GM11168 (cell line): ENCODE data around the gene ASCL2.

Experiments used
- in situ Hi-C: fragments of 300-500 bp; cut with MboI; formaldehyde crosslinking; loops from one replicate; pipeline ENCODE4 v1.12.0; 2022; ENCODE audit warnings: low sequenced_read_pairs; ENCODE audit not compliant: unreplicated experiment

ASCL2 gene

DNA sequence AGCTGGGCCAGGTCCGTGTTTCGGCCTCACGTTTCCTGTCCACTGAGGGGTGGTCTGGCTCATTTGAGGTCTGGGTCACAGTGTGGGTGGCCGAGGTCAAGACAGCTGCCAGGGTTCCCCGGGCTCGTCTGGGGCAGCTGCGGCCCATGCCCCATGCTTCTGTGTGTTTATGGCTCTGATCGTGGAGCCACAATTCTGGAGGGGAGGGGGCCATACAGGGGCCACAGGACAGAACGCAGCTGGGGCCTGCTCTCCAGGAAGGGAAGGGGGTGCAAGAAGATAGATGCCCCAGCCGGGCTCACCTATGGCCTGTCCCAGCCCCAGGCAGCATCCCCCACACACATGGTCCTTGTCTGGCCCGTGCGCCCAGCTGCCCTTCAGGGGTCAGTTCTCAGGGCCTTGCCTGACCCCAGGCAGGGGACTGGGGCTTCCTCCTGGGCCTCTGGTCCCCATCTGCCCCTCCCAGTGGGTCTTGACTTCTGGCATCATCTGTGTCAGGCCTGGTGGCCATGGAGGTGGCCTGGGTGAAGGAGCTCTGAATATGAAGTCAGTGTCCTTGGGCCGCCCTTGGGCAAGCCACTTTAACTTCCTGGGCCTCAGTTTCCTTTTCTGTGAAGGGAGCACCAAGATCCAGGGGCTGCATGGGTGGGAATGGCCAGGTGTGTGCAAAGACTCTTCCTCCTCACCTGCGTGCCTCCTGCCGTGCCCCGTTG lies 39.8 kb upstream of the ASCL2 start:
- in situ Hi-C loops: loop anchor here (10.0 kb wide), 1 partner anchor 205 kb away; no protein-coding TSS in a partner anchor

DNA sequence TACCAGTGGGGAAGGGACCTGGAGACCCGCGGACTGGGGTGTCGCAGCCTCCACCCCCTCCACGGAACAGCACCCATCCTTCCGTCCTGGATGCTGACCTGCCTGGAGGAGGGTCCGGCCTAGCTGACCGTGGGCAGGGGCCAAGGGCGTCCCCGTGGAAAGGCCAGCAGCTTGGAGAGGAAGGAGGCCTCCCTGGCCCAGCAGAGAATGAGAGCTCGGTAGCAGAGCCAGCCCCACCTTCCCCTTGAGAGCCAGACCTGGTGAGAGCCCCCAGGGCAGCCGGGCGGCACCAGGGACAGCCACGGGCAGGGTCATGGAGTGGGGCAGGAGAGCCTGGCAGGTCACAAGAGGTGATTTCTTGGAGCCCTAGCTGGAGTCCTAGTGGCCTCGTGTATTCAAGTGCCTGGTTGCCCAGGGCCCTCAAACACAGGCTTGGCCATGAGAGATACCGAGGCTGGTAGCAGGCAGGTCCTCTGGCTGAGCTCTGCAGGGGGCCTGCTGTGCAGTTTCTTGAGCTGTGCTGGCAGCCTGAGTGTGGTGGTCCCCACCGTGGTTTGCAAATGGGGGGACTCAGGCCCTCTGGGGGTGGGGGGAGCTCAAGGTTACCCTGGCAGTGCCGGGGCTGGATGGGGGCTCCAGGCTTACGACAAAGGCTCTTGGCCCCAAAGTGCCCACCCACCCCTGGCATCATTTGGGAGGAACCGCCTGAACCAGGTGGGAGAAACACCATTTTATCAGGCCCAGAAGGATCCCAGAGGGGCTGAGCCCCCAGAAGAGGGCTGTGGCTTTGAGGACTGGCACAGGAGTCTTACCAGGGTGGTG lies 39.1 kb upstream of the ASCL2 start:
- in situ Hi-C loops: loop anchor here (10.0 kb wide), 1 partner anchor 205 kb away; no protein-coding TSS in a partner anchor

DNA sequence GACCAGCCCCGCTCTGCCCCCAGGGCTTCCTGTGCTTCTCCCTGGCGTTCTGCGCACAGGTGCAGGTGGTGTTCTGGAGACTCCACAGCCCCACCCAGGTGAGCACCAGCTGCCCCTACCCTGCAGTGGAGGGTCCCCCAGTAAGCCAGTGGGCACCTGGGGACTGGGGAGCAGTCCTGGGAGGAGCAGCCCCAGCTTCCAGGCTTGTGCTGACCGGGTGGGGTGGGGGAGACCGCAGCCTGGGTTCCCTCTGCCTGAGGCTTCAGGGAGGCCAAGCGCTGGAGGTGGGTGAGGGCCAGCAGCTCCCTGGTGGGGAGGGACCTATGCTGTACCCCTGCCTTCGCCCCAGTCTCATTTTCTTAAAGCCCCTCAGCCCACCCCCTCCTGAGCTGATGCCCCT lies 38.3 kb upstream of the ASCL2 start:
- in situ Hi-C loops: no loop called here

DNA sequence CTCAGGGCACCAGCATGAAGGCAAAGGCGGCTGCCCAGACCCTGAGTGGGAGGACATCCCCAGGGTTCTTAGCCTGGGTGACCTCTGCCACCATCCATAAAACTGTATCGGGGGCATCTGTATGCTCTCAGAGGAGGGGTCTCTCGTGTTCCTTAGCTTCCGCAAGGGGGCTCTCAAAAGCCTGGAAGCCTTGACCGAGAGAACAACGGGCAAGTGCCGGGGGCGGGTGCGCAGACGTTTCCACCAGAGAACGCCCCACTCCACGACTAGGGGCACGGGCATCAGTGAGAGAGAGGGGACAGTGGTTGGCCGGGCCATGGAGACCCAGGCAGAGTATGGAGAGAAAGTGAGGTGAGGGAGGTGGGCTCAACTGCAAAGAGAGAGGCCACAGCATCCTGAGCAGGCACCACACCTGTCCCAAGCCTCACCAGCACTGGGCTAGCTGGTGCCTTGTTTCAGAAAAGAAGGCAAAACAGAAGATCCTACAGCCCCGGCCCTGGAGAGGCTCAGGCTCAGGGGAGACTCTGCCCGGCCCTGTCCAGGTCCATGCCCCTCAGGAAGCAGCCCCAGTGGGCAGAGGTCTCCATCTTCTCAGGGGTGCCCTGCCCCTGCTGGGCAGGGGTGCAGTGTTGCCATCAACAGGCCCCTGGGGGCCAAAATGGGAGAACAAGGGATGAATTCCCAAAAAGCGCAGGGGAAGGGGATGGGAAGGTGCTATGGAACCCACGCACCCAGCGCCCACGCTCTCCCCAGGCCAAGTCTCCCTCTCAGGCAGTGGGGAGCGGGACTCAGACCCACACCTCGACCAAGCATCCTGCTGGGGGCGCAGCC lies 37.3 kb upstream of the ASCL2 start:
- in situ Hi-C loops: no loop called here

DNA sequence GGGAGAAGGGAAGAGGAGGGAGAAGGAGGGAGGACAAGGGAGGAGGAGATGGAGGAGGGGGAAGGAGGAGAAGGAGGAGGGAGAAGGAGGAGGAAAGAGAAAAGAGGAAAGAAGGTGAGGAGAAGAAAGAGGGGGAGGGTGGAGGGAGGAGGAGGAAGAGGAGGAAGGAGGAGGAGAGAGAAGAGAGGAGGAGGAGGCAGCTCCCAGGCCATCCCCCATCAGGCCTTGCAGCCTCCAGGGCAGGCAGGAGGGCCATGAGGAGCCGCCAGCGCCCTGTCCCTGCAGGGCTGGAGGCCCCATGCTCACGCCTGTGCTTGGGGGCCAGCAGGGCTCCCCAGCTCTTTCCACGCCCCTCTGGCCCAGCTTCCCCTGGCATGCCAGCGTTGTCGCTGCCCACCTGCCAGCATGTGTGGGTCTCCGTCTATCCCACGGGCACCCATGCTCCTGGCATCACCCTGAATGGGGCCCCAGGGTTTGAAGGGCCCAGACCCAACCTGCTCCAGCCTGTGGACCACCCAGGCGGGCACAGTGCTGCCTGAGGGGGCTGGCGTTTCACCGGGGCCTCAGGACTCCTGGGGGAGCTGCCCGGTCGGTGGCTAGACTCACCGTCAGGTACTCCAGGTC lies 36.6 kb upstream of the ASCL2 start:
- in situ Hi-C loops: no loop called here

DNA sequence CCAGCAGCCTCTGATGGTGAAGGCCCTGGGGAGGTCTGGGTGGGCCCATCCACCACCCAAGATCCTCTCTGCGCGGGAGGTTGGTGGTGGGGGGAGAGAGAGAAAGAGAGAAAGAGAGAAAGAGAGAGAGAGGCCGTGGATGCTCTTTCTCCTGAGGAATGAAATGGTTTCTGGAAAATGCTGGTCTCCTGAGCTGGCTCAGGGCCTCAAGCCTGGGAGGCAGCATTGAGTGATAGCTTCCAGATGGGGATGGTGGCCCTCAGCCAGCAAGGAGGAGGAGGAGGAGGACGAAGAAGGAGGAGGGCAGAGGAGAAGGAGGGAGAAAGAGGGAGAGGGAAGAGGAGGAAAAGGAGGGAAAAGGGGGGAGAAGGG lies 36.0 kb upstream of the ASCL2 start:
- in situ Hi-C loops: no loop called here

DNA sequence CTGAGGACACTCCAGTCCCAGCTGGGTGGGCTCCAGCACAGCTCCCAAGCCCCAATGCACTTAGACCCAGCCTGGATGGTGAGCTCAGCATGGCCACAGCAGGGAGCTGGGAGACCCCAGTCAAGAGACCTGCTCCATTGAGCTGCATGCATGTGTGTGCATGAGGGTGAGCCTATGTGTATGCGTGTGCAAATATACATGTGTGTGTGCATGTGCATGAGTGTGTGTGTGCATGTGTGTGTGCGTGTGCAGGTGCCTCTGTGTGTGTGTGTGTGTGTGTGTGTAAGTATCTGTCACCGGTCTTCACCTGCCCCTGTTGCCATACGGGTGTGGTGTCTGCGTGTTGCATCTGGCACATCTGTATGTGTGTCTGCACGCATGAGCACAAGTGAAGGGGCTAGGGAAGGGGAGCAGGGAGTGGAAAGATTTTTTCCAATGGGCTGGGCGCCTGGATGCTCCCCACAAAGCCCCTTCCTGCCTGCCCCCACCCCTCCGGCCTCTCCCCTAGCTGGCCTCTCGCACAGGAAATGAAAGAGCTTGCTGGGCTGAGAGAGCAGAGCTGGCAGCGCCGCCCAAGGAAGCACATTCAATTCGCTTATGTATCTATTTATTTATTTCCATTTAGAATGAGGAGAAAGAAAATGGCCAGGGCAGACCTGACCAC lies 35.5 kb upstream of the ASCL2 start:
- in situ Hi-C loops: no loop called here

DNA sequence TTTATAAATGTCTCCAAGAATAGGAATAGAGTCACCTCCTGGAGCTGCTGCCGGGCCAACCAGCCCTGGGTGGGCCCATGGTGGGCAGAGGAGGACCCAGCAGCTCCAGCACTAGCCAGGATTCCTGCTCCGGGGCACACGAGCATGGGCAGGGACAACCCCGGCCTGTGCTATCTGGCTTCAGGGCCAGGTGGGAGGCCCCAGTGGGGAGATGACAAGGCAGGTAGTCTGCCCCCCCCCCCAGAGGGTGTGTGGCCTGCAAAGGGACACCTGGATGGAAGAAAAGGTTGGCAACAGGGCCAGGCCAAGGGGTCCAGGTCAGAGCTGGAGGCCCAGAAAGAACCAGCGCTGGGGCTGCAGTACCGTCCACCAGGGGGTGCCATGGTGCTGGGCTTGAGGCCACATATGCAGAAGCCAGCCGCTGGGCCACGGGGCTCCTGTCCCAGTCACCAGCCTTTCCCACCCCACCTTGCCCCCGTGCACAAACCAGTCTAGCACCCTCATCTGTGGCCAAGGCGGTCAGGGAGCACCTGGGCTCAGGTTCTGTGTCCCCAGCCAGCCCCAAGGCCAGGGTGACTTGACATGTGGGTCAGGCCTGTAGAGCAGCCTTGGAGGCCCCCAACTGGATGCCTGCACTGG lies 34.9 kb upstream of the ASCL2 start:
- in situ Hi-C loops: no loop called here

DNA sequence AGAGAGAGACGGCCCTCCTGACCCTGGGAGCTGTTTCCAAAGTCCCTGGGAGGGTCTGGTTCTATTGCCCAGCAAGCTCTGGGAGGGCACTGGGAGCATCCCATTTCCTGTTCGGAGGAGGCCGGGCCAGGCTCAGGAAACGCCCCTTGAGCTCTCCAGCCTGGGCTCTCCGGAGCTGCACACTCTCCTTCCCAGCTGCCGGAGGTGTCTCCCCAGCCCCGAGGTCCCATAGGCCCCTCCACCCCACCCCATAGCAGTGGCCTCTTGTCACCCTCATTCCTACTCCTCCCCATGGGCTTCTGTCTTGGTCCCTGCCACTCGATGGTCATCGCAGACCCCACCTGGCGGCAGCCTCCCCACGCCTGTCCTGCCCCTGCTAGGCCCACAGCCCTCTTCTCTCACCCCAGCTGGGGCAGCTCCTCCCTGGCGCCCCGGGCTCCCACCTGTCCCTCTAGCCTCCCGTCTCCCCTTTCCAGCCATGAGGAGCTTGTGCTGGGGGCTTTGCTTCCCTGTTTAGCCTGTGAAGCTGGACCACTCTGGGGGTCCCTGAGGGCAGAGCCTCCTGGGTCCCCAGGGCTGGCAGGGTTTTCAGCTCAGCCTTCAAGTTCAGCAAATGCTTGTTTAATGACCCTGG lies 34.2 kb upstream of the ASCL2 start:
- in situ Hi-C loops: no loop called here

DNA sequence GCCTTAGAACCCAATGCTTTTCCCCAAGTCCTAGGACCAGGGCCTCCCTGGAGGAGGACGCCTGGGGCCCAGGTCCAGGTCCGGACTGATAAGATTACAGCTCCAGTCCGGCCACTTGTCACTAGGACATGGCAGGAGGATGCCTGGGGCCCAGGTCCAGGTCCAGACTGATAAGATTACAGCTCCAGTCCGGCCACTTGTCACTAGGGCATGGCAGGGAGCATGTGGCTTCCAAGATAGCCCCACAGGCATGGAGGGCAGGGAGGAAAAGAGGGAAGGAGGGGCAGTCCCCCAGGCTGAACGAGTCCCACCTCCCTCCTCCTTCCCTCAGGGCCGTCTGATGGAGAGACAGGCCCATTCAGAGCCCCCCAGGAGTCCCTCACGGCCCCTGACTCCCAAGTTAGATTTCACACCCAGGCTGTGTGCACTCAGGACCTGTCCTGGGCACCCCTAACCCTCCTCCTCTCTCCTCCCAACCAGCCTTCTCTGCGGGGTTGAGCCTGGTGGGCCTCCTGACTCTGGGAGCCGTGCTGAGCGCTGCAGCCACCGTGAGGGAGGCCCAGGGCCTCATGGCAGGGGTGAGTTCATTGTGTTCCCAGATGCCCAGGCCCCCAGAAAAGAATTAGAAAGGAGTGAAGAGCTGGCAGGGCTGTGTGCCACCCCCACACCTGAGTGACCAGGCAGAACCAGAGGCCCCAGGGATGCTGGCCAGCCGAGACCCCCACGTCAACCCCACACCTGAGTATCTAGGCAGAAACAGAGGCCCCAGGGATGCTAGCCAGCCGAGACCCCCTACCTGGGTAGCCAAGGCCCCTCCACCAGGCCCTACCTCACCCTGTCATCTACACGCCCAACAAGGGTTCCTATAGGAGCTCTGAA lies 33.5 kb upstream of the ASCL2 start:
- in situ Hi-C loops: no loop called here

DNA sequence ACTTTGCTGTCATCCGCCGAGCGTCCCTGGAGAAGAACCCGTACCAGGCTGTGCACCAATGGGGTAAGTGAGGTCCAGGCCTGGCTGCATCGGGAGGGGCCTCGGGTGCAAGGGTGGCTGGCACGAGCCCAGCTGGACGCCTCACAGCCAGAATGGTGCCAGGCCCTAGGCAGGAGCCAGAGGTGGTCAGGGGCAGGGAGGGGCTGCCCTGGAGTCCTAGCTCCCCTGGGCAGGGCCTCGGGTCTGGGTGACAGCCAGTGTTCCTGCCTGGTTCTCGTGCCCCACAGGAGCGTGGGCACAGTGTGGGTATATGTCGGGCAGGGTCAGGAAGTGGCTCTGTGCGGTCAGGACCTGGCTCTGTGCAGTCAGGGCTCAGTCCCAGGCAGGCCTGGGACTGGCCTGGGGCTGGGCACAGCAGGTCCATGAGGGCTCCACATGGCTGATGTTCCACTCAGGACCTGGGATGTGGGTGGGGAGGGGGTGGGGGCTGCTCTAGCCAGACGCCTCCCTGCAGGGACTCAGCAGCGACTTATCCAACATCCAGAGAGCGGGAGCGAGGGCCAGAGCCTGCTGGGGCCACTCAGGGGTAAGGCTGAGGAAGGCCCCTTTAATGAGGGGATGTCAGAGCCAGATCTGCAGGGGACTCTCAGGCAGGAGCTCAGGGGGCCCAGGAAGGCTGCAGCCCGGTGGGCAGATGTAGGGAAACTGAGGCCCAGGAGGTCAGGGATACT lies 32.7 kb upstream of the ASCL2 start:
- in situ Hi-C loops: no loop called here

DNA sequence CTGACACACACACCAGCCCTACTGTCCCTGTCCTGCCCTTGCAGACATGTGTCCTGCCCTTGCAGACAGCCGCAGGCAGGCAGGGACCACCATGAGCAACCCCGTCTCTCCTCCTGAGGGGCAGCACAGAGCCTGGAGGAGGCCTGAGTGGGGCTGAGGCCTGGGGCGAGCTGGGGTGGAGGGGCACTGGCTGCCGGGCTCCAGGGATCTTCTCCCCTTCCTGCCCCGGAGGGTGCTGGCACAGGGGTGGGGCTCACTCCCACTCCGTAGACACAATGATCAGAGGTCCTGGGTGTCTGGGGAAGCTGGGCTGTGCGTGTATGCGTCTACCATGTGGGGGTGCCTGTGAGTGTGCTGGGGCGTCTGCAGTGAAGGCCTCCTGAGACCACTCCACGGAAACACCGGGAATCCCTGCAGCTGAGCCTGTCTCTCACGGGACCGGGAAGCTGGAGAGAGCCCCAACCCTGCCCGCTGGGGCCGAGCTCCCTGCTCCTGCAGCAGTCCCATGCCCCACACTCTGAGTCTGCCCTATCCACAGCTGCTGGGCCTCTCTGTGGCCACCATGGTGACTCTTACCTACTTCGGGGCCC lies 32.0 kb upstream of the ASCL2 start:
- in situ Hi-C loops: no loop called here

DNA sequence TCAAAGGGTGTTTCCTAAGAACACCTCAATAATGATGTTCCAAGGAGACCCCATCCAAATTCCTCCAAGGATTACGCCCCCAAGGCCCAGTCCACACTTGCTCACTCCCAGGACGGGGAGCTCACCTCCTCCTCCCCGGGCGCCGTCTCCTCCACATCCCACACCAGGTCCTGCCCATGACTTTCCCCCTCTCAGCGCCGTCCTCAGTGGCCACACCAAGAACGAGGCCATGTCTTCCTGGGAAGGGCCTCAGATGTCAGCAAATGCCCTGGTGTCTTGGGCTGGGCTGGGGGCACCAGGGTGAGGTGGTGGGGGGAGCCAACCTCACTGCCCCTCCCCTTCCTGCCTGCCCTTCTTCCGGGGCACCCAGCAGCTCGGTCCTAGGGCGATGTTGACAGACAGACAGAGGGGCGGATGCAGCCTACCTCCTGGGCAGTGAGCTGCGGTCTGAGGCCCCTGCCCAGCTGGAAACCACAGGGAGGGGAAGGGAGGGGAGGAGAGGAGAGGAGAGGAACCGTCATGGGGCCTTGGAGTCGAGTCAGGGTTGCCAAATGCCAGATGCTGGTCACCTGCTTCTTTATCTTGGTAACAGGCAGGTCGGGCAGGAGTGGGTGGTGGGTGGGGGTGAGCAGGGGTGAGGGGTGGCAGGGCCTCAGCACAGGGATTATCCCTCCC lies 31.4 kb upstream of the ASCL2 start, which contains the start of the genes C11orf21 and TSPAN32:
Gene C11orf21, minus strand, starts transcription at position 288 of the 675 bp plus-strand sequence. Its CDS starts 110 bp downstream, at position 178.
Gene TSPAN32, plus strand, starts transcription at position 383 of the 675 bp plus-strand sequence. Its CDS starts 137 bp downstream, at position 520.
- in situ Hi-C loops: no loop called here

DNA sequence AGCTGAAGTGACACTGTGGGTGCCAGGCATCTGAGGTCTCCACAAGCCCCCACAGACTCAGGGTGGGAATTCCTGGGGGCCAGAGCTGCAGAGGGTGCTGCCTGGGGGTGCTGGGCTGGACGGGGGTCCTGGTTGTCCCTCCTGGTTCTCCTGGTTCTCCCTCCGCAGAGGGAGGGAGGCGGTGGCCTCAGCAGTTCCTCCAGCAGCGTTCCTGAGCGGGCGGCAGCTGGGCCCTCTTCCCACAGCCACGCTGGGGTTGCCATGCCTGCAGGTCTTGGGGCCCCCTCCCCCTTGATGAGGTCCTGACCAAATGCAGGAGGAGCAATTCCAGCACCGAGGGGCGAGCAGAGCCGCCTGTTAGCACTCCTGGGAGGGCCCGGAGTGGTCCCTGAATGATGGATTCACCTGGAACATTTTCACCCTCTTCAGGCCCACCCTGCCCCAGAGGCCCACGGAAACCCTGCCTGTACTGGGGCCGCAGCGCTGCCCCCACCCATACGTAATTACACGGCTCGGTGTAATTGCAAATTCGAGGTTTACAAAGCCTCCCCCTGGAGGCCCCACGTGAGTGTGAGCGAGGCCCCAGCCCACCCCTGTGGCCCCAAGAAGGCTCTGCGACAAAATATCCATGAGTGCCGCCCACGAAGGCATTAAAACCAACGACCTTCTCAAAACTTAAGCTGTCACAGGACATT lies 30.7 kb upstream of the ASCL2 start:
- in situ Hi-C loops: no loop called here

DNA sequence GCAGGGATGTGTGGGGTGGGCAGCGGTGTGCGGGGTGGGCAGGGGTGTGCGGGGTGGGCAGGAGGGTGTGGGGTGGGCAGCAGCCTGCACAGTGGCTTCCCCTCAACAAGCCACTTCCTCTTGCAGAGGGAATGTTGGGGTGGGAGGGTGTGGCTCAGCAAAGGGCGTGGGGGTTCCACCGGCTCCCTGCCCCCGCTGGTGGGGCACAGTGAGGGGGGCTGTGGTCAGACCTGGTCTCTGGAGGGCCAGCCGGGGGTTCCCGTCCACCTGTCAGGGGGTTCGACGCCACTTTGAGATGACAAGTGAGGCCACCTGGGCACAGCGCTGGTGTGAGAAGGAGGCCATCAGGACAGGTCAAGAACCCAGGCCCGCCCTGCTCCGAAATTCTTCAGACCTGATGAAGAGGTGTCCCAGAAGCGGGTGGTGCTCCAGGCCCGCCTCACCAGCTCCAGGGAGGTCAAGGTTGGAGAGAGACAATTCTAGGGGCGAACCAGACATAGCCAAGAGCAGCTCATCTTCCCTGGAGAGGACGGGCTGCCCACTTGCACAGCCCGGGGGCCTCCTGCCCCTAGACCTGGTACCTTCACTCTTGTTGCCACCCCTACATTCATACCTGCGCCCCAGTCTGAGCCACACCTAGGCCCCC lies 30.0 kb upstream of the ASCL2 start:
- in situ Hi-C loops: no loop called here
